Erythroblast (primary cell): ENCODE results near the gene DST.

Source experiments
- GATA1 ChIP-seq: IDR thresholded peaks from 2 replicates; pipeline ENCODE4 v1.6.1; 2011; ENCODE audit warnings: low read depth, mild to moderate bottlenecking, control low read depth, low read length, moderate library complexity
- POLR2A ChIP-seq: IDR thresholded peaks from 2 replicates; pipeline ENCODE4 v1.6.1; 2011; ENCODE audit warnings: mild to moderate bottlenecking, low read length

GRCh38 chr6:56524891-56525703 is 117.6 kb downstream of the DST start:
- TF ChIP-seq POLR2A = no peak
- TF ChIP-seq GATA1 = no peak
